ENCODE data around the gene OR2T11. TPM values are rescaled to one million over a fixed set of nuclear protein-coding genes. Genes with fewer than 3 reads are reported as not detected.

OR2T11 gene, protein sequence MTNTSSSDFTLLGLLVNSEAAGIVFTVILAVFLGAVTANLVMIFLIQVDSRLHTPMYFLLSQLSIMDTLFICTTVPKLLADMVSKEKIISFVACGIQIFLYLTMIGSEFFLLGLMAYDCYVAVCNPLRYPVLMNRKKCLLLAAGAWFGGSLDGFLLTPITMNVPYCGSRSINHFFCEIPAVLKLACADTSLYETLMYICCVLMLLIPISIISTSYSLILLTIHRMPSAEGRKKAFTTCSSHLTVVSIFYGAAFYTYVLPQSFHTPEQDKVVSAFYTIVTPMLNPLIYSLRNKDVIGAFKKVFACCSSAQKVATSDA
- not detected in 2 replicates for total RNA-seq (2014; rRNA removed; shearing (Covaris generic))

DNA sequence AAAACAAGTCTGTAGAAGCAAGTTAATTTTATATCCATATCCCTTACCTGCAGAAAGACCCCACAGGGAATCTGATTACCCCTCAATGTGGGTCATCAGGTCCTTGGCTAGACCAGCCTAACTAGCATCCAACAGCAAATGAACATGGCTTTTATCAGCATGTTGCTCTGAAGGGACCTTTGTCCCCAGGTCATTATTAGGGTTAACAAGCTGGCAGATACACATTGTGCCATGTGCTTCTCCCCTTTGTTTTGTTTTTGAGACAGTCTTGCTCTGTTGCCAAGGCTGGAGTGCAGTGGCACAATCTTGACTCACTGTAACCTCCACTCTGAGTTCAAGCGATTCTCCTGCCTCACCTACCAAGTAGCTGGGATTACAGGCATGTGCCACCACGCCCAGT lies at the start of gene OR2T11:
Gene OR2T11, minus strand, starts transcription at position 101 of the 400 bp plus-strand sequence. CDS start 7,963 bp downstream, outside the sequence.

DNA sequence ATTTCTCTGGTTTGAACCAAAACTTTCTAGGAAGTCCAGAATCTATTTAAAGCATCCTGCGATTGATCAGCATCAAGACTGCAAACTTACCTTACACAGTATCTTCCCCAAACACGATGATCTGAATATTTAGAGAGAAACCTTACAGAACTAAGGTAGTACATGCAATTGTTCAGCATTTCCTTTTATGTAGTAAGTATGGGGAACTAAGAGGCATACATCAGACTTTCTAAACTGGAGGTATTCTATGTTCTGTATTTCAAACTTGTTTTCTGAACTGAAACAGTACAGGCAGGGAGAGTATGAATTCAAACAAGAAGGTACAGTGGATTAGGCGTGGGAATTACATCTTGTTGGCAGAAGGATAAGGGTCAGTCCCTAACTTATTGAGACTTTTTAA lies 20.5 kb upstream of the OR2T11 start, which contains the start of gene OR2T27:
Gene OR2T27, minus strand, starts transcription at position 175 of the 400 bp plus-strand sequence. CDS start 4,644 bp downstream, outside the sequence.

DNA sequence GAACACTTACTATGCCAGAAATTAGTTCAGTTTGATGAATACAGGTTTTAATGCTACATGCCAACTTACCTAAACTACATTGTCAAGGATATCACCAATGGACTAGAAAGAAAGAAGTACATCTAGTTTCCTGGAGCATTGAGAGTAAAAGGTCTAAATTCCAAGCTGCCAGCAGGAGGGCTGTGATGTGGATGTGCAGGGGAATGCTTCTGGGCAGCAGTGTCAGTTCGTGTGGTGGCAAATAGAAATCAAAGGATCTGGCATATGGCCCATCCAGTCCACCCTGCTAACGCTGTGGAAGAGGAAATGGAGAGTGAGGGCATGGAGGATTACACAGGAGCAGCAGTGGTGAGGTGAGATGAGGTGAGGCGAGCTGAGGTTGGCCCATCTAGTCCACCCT lies 10.3 kb upstream of the OR2T11 start, which contains the start of gene OR2T35:
Gene OR2T35, minus strand, starts transcription at position 101 of the 400 bp plus-strand sequence. CDS start 6,020 bp downstream, outside the sequence.

DNA sequence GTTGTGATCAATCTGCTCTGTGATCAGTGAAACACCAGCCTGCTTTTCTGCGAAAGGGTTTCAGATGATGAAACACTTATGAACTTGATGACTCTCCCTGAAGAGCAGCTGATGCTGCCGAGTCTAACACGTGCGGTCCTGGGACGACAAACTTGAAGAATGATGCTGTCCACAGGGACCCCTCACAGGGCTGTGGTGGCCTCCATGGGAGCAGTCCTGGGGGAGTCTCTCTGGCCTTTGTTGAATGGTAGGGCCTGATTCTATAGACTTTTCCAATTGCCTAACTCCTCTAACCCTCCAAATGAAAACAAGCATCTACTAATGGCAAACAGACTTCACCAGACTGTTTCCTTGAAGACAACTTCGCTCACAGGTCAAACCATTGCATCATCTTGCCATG lies 37.3 kb downstream of the OR2T11 start, which contains the start of gene OR2T10:
Gene OR2T10, minus strand, starts transcription at position 112 of the 400 bp plus-strand sequence. CDS start 3,932 bp downstream, outside the sequence.

DNA sequence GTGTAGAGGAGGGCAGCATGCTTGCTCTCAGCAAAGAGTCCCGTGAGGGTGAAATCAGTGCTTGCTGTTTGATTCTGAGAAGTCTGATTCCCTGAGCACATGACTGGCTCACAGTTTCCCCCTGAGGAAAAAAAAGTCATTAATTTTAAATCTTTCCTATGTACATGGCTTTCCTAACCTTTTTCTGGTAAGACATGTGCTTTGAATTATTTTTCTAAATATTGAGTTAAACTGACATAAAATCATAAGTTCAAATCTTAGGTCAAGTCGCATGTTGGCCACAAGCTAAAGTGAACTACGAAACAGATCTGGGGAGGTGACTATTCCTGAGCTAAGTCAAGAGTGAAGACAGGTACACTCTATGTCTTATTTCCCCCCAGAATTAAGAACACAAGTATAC lies 60.2 kb downstream of the OR2T11 start, which contains the start of gene OR2T34:
Gene OR2T34, minus strand, starts transcription at position 101 of the 400 bp plus-strand sequence. Its CDS starts 0 bp downstream, at position 101.

Small RNAs within 50 kb of the gene (small RNA-seq; reads per million reads assigned to genes)
- gene RF00019, result not detected

Other genes starting within 250 kb of the OR2T11 start
- not detected in 2 replicates for gene OR2T1, start 232.0 kb downstream of the OR2T11 start, total RNA-seq (2014; rRNA removed; shearing (Covaris generic))
- not detected in 2 replicates for gene OR2T2, start 189.5 kb downstream of the OR2T11 start, total RNA-seq (2014; rRNA removed; shearing (Covaris generic))
- gene OR2T3, start 161.7 kb downstream of the OR2T11 start, total RNA-seq (2014; rRNA removed; shearing (Covaris generic)), result not detected in 2 replicates
- gene OR2T5, start 146.5 kb downstream of the OR2T11 start, total RNA-seq (2014; rRNA removed; shearing (Covaris generic)), result not detected in 2 replicates
- gene OR2G6, start 127.0 kb downstream of the OR2T11 start, total RNA-seq (2014; rRNA removed; shearing (Covaris generic)), result not detected in 2 replicates
- gene OR2T29, start 72.3 kb downstream of the OR2T11 start, total RNA-seq (2014; rRNA removed; shearing (Covaris generic)), result not detected in 2 replicates
- not detected in 2 replicates for gene OR2T34, start 60.3 kb downstream of the OR2T11 start, total RNA-seq (2014; rRNA removed; shearing (Covaris generic))
- gene OR2T10, start 37.4 kb downstream of the OR2T11 start, total RNA-seq (2014; rRNA removed; shearing (Covaris generic)), result not detected in 2 replicates
- gene OR2T35, start 10.2 kb upstream of the OR2T11 start, total RNA-seq (2014; rRNA removed; shearing (Covaris generic)), result not detected in 2 replicates
- gene OR2T27, start 20.4 kb upstream of the OR2T11 start, total RNA-seq (2014; rRNA removed; shearing (Covaris generic)), result not detected in 2 replicates
- not detected in 2 replicates for gene OR14I1, start 67.7 kb upstream of the OR2T11 start, total RNA-seq (2014; rRNA removed; shearing (Covaris generic))
- 0.56 TPM in 1 of 2 replicates, not detected in the other for gene LYPD8, start 120.7 kb upstream of the OR2T11 start, total RNA-seq (2014; rRNA removed; shearing (Covaris generic))
- 33.2 and 37.3 TPM in 2 replicates for gene SH3BP5L, start 190.8 kb upstream of the OR2T11 start, total RNA-seq (2014; rRNA removed; shearing (Covaris generic))
- 32.2 and 35.4 TPM in 2 replicates for gene ZNF672, start 203.1 kb upstream of the OR2T11 start, total RNA-seq (2014; rRNA removed; shearing (Covaris generic))
- 32.9 and 42.2 TPM in 2 replicates for gene ZNF692, start 224.0 kb upstream of the OR2T11 start, total RNA-seq (2014; rRNA removed; shearing (Covaris generic))

All from A375 (cell line).